ENCODE measurements around the gene CYB561.

DNA sequence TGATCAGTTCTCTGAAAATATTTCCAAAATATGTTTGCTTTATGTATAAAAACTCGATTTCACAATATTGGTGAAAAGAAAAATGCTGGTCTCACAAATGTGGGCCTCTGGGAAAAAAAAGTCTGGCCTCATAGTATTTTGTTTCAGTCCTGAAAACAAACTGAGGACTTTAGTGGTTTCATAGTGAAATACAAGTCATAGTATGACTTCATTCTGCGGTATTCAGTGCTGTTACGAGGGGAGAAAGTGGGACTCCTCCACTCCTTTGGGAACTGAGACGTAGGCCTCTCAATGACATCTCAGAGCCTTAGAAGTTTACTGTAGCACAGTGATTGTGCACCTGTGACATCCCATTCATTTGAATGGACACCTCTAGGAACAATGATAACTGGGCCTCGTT, 56.0 kb downstream of the CYB561 start:
- no peak for TF ChIP-seq EZH2 (IDR thresholded peaks at IDR 0.05; ENCODE audit: borderline replicate concordance, low read depth, low read length, severe bottlenecking)
- TF ChIP-seq, protein P1, sequence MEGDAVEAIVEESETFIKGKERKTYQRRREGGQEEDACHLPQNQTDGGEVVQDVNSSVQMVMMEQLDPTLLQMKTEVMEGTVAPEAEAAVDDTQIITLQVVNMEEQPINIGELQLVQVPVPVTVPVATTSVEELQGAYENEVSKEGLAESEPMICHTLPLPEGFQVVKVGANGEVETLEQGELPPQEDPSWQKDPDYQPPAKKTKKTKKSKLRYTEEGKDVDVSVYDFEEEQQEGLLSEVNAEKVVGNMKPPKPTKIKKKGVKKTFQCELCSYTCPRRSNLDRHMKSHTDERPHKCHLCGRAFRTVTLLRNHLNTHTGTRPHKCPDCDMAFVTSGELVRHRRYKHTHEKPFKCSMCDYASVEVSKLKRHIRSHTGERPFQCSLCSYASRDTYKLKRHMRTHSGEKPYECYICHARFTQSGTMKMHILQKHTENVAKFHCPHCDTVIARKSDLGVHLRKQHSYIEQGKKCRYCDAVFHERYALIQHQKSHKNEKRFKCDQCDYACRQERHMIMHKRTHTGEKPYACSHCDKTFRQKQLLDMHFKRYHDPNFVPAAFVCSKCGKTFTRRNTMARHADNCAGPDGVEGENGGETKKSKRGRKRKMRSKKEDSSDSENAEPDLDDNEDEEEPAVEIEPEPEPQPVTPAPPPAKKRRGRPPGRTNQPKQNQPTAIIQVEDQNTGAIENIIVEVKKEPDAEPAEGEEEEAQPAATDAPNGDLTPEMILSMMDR (IDR thresholded peaks at IDR 0.05; ENCODE audit: extremely low read depth in 1 of 2, insufficient read depth in 1 of 2, low read depth in 1 of 2, low read length in 2 of 2), result no peak

All from endothelial cell of umbilical vein (primary cell).